ENCODE data around the gene INF2. TPM values are rescaled to one million over a fixed set of nuclear protein-coding genes. Genes with fewer than 3 reads are reported as not detected.

INF2 gene
- total and polyA plus RNA-seq, 4 donors, result 13.1 to 51.6 (median 25.5) TPM

DNA sequence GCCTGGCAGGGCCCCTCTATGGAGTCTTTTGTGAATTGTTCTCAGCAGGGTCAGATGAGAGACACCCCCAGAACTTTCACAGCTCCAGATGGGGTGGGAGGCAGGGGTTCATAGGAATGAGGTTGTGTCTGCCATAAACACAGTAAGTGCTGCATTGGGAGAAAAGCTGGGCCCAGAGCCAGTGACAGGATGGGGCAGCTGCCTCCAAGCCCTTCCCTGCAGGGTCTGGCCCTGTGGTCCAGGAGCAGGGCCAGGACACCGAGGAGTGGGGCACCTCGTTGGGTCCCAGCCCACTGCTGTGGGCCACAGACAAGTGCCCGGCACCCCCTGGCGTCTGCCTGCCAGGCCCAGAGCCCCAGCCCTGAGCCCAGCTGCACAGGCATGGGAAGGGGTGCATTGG, 13.3 kb downstream of the INF2 start (continued):
- TF ChIP-seq FOXA2 (IDR thresholded peaks at IDR 0.05) (no peak), GABPA (IDR thresholded peaks at IDR 0.05 in 1 of 2, conservative IDR thresholded peaks at IDR 0.05 in 1 of 2) (no peak), YY1 (IDR thresholded peaks at IDR 0.05) (no peak)
- TF ChIP-seq, protein P1, sequence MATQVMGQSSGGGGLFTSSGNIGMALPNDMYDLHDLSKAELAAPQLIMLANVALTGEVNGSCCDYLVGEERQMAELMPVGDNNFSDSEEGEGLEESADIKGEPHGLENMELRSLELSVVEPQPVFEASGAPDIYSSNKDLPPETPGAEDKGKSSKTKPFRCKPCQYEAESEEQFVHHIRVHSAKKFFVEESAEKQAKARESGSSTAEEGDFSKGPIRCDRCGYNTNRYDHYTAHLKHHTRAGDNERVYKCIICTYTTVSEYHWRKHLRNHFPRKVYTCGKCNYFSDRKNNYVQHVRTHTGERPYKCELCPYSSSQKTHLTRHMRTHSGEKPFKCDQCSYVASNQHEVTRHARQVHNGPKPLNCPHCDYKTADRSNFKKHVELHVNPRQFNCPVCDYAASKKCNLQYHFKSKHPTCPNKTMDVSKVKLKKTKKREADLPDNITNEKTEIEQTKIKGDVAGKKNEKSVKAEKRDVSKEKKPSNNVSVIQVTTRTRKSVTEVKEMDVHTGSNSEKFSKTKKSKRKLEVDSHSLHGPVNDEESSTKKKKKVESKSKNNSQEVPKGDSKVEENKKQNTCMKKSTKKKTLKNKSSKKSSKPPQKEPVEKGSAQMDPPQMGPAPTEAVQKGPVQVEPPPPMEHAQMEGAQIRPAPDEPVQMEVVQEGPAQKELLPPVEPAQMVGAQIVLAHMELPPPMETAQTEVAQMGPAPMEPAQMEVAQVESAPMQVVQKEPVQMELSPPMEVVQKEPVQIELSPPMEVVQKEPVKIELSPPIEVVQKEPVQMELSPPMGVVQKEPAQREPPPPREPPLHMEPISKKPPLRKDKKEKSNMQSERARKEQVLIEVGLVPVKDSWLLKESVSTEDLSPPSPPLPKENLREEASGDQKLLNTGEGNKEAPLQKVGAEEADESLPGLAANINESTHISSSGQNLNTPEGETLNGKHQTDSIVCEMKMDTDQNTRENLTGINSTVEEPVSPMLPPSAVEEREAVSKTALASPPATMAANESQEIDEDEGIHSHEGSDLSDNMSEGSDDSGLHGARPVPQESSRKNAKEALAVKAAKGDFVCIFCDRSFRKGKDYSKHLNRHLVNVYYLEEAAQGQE (IDR thresholded peaks at IDR 0.05), result no peak

DNA sequence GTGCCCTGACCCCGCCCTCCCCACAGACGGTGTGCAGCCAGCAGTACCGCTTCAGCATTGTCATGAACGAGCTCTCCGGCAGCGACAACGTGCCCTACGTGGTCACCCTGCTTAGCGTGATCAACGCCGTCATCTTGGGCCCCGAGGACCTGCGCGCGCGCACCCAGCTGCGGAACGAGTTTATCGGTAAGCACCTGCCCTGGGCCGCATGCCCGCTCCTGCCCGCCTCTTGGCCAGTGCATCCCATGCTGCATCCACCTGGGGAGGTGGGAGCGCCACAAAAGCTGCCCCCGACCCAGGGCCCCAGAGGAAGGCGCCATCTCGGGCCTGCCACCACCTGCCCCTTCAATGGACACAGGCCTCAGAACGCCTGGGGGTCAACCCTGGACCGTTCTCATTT, 13.9 kb downstream of the INF2 start:
- Histone ChIP-seq H3K9ac (ENCODE audit: low read depth in 1 of 2, low read length in 2 of 2) (no peak overlapping the region), H3K4me3 (ENCODE audit: low read depth in 1 of 3, low read length in 3 of 3) (no peak overlapping the region), H3K27me3 (ENCODE audit: control insufficient read depth in 4 of 4, insufficient read depth in 4 of 4, low read length in 3 of 4) (no peaks in the 10 kb centered on the region), H3K4me1 (ENCODE audit: control insufficient read depth in 4 of 4, insufficient read depth in 4 of 4, low read length in 3 of 4) (peaks cover 0 to 16% (median 11%) of the 10 kb centered on the region in 4 donors), H3K36me3 (ENCODE audit: control insufficient read depth in 4 of 4, insufficient read depth in 3 of 4, low read depth in 1 of 4, low read length in 3 of 4) (peaks cover 3 to 28% (median 17%) of the 10 kb centered on the region in 4 donors), H3K27ac (ENCODE audit: low read depth in 1 of 2, low read length in 2 of 2) (no peak overlapping the region), H3K9me3 (ENCODE audit: control insufficient read depth in 4 of 4, low read length in 3 of 4) (no peaks in the 10 kb centered on the region)
- DNase-seq (ENCODE audit: low spot score), result no peak
- WGBS, result 97% methylated on average over 28 of the region's 28 CpGs
- no peak for TF ChIP-seq RAD21 (IDR thresholded peaks at IDR 0.05)
- TF ChIP-seq, protein P2, sequence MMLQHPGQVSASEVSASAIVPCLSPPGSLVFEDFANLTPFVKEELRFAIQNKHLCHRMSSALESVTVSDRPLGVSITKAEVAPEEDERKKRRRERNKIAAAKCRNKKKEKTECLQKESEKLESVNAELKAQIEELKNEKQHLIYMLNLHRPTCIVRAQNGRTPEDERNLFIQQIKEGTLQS (IDR thresholded peaks at IDR 0.05), result no peak
- TF ChIP-seq, protein P3, sequence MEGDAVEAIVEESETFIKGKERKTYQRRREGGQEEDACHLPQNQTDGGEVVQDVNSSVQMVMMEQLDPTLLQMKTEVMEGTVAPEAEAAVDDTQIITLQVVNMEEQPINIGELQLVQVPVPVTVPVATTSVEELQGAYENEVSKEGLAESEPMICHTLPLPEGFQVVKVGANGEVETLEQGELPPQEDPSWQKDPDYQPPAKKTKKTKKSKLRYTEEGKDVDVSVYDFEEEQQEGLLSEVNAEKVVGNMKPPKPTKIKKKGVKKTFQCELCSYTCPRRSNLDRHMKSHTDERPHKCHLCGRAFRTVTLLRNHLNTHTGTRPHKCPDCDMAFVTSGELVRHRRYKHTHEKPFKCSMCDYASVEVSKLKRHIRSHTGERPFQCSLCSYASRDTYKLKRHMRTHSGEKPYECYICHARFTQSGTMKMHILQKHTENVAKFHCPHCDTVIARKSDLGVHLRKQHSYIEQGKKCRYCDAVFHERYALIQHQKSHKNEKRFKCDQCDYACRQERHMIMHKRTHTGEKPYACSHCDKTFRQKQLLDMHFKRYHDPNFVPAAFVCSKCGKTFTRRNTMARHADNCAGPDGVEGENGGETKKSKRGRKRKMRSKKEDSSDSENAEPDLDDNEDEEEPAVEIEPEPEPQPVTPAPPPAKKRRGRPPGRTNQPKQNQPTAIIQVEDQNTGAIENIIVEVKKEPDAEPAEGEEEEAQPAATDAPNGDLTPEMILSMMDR (IDR thresholded peaks at IDR 0.05; ENCODE audit: low read depth, low read length, missing input control), result no peak
- no peak for TF ChIP-seq RXRA (IDR thresholded peaks at IDR 0.05)
- TF ChIP-seq JUND (IDR thresholded peaks at IDR 0.05), result no peak
- no peak for TF ChIP-seq EGR1 (IDR thresholded peaks at IDR 0.05; ENCODE audit: low read depth in 2 of 2)
- TF ChIP-seq, protein P1 (IDR thresholded peaks at IDR 0.05), result no peak
- no peak for TF ChIP-seq HNF4G (IDR thresholded peaks at IDR 0.05)
- no peak for TF ChIP-seq SP1 (IDR thresholded peaks at IDR 0.05)
- TF ChIP-seq TAF1 (conservative IDR thresholded peaks at IDR 0.05), result no peak
- no peak for TF ChIP-seq FOXA1 (IDR thresholded peaks at IDR 0.05)
- TF ChIP-seq FOXA2 (IDR thresholded peaks at IDR 0.05), result no peak
- no peak for TF ChIP-seq GABPA (IDR thresholded peaks at IDR 0.05 in 1 of 2, conservative IDR thresholded peaks at IDR 0.05 in 1 of 2)
- TF ChIP-seq HNF4A (conservative IDR thresholded peaks at IDR 0.05), result no peak
- TF ChIP-seq, protein P4, sequence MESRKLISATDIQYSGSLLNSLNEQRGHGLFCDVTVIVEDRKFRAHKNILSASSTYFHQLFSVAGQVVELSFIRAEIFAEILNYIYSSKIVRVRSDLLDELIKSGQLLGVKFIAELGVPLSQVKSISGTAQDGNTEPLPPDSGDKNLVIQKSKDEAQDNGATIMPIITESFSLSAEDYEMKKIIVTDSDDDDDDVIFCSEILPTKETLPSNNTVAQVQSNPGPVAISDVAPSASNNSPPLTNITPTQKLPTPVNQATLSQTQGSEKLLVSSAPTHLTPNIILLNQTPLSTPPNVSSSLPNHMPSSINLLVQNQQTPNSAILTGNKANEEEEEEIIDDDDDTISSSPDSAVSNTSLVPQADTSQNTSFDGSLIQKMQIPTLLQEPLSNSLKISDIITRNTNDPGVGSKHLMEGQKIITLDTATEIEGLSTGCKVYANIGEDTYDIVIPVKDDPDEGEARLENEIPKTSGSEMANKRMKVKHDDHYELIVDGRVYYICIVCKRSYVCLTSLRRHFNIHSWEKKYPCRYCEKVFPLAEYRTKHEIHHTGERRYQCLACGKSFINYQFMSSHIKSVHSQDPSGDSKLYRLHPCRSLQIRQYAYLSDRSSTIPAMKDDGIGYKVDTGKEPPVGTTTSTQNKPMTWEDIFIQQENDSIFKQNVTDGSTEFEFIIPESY (IDR thresholded peaks at IDR 0.05), result no peak
- no peak for TF ChIP-seq YY1 (IDR thresholded peaks at IDR 0.05)
